ACC112 (cell line): ENCODE results near the gene CD53.

ENCODE experiments used
- H2AFZ ChIP-seq: fragments of 200-600 bp; sonication (generic); one replicate; pipeline ENCODE4 v1.6.0; 2017; ENCODE audit warnings: antibody characterized with exemption, low read length; ENCODE audit not compliant: unreplicated experiment
- H3K27ac ChIP-seq: fragments of 200-600 bp; sonication (generic); 2 replicates; pipeline ENCODE4 v1.5.1; 2014; ENCODE audit warnings: low read depth, mild to moderate bottlenecking, antibody characterized with exemption, low read length, moderate library complexity
- H3K27me3 ChIP-seq: fragments of 200-600 bp; sonication (generic); 2 replicates; pipeline ENCODE4 v1.6.1; 2014; ENCODE audit warnings: mild to moderate bottlenecking, antibody characterized with exemption, low read length, moderate library complexity, mixed read lengths; ENCODE audit not compliant: insufficient read depth
- H3K36me3 ChIP-seq: fragments of 200-600 bp; sonication (generic); 2 replicates; pipeline ENCODE4 v1.6.1; 2016; ENCODE audit warnings: mild to moderate bottlenecking, antibody characterized with exemption, low read length, moderate library complexity, mixed read lengths; ENCODE audit not compliant: insufficient read depth
- H3K4me1 ChIP-seq: fragments of 200-600 bp; sonication (generic); one replicate; pipeline ENCODE4 v1.6.1; 2016; ENCODE audit warnings: low read length, mixed read lengths; ENCODE audit not compliant: insufficient read depth, unreplicated experiment, control insufficient read depth
- H3K4me3 ChIP-seq: fragments of 200-600 bp; sonication (generic); 2 replicates; pipeline ENCODE4 v1.5.1; 2014; ENCODE audit warnings: mild to moderate bottlenecking, low read depth, low read length
- H3K79me2 ChIP-seq: fragments of 200-600 bp; sonication (generic); one replicate; pipeline ENCODE4 v1.6.0; 2016; ENCODE audit warnings: low read length; ENCODE audit not compliant: control insufficient read depth, unreplicated experiment, insufficient read depth

The CD53 gene

GRCh38 chr1:110876748-110877341, 3.9 kb downstream of the CD53 start:
- Histone ChIP-seq H3K4me3 (no peak overlapping the region), H2AFZ (no peak overlapping the region), H3K27ac (no peak overlapping the region), H3K27me3 (peaks cover 67% of the 10 kb centered on the region), H3K4me1 (no peaks in the 10 kb centered on the region), H3K79me2 (no peaks in the 10 kb centered on the region), H3K36me3 (no peaks in the 10 kb centered on the region)

DNA sequence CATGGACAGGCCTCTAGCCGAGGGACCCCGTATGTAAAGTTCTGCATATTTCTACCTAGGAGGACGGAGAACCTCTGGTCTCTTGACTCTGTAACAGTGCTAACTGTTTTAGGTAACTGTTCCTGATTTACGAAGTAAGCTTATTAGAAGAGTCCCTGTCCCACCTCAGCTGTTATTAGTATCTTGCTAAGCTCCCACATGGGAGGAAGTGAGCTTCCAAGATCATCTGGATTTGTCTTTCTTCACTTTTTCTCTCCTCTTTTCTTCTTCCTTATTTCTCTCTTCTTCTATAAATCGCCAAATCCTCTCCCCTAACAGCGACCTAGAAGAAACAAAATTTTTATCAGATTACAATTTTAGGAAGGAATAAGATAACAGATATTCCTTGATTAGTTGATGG, 4.4 kb downstream of the CD53 start:
- Histone ChIP-seq H3K27ac (no peak overlapping the region), H2AFZ (no peak overlapping the region), H3K27me3 (peaks cover 63% of the 10 kb centered on the region), H3K4me3 (no peak overlapping the region), H3K4me1 (no peaks in the 10 kb centered on the region), H3K36me3 (no peaks in the 10 kb centered on the region), H3K79me2 (no peaks in the 10 kb centered on the region)

DNA sequence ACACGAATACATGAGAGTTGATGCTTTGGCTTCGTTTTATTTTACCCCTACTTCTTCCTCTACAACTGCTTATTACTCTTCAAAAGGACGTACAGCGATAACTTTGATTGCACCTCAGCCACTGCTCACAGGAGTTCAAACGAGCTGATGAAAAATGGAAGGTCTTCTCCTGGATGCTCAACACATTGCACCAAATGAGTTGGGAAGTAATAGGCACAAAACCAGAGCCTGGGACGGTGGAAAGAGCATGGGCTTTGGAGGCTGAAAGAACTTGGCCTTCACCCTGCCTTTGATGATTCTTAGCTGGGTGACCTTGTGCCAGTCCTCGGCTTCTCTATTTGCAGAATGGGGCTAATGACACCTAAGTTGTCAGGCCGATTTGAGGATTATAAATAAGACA, 4.8 kb downstream of the CD53 start:
- Histone ChIP-seq H2AFZ (no peak overlapping the region), H3K4me1 (no peaks in the 10 kb centered on the region)

GRCh38 chr1:110878591-110878990, 5.6 kb downstream of the CD53 start:
- no peak overlapping the region for H3K4me3 ChIP-seq
- H3K4me1 ChIP-seq = no peaks in the 10 kb centered on the region
- peaks cover 57% of the 10 kb centered on the region for H3K27me3 ChIP-seq
- no peak overlapping the region for H3K27ac ChIP-seq
- H3K79me2 ChIP-seq = no peaks in the 10 kb centered on the region
- H2AFZ ChIP-seq = no peak overlapping the region
- no peaks in the 10 kb centered on the region for H3K36me3 ChIP-seq

More for the DNA sequence above, 4.8 kb downstream of the CD53 start:
- Histone ChIP-seq H3K27ac (no peak overlapping the region), H3K27me3 (peaks cover 62% of the 10 kb centered on the region), H3K79me2 (no peaks in the 10 kb centered on the region), H3K4me3 (no peak overlapping the region), H3K36me3 (no peaks in the 10 kb centered on the region)

- Histone ChIP-seq H3K4me3 (no peak overlapping the region), H2AFZ (no peak overlapping the region), H3K27ac (no peak overlapping the region), H3K79me2 (no peaks in the 10 kb centered on the region), H3K4me1 (no peaks in the 10 kb centered on the region), H3K27me3 (peaks cover 56% of the 10 kb centered on the region), H3K36me3 (no peaks in the 10 kb centered on the region)
Observed at GRCh38 chr1:110878993-110879392, 6.0 kb downstream of the CD53 start.

- Histone ChIP-seq H3K27me3 (peaks cover 53% of the 10 kb centered on the region), H3K27ac (no peak overlapping the region), H3K36me3 (no peaks in the 10 kb centered on the region), H3K79me2 (no peaks in the 10 kb centered on the region), H3K4me1 (no peaks in the 10 kb centered on the region), H3K4me3 (no peak overlapping the region), H2AFZ (no peak overlapping the region)
Observed at GRCh38 chr1:110879758-110880606, 7.0 kb downstream of the CD53 start.

DNA sequence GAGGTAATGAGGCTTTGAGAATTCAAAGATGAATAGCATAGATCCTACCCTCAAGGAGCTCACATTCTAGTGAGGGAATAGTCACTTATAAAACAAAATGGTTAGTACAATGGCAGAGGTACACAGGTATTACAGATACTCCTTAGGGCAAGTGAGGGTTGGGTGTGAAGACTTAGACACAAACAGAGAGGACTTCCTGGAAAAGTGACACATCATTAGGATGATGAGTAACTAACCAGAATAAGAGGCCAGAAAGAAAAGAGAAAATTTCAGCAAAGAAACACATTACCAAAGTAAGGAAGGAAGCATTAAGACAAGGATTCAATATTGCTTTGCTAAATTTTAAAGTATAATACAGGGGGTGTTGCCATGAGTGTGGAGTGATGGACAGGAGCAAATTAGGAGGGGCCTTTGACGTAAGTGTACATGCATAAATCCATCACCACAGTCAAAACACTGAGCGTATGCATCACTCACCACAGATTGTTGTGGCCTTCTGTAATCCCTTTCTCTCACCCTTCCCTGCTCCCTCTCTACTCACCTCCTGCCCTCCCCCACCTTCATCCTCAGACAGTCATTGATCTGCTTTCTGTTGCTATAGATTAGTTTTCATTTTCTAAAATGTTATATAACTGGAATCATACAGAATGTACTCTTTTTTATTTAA, 7.9 kb downstream of the CD53 start:
- Histone ChIP-seq H3K36me3 (no peaks in the 10 kb centered on the region), H3K79me2 (no peaks in the 10 kb centered on the region), H3K27me3 (peaks cover 44% of the 10 kb centered on the region), H3K4me3 (no peak overlapping the region), H3K4me1 (no peaks in the 10 kb centered on the region), H3K27ac (no peak overlapping the region), H2AFZ (no peak overlapping the region)

DNA sequence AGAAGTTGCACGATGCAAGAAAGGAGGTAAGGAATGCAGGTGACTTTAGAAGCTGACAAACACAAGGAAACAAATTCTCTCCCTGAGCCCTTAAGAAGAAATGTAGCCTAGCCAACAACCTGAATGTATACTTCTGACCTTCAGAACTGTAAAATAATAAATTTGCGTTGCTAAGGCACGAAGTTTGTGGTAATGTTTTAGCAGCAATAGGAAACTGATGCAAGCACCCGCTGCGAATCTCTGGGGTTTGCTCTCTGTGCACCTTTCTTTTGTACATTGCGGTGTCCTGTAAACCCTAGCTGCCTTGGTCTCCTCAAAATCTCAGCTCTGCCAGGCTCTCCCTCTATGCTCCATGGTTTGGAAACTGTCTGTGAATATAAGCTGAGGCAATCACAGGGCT, 15.1 kb downstream of the CD53 start:
- H2AFZ ChIP-seq = no peak overlapping the region
- H3K36me3 ChIP-seq = no peaks in the 10 kb centered on the region
- H3K4me1 ChIP-seq = no peaks in the 10 kb centered on the region

DNA sequence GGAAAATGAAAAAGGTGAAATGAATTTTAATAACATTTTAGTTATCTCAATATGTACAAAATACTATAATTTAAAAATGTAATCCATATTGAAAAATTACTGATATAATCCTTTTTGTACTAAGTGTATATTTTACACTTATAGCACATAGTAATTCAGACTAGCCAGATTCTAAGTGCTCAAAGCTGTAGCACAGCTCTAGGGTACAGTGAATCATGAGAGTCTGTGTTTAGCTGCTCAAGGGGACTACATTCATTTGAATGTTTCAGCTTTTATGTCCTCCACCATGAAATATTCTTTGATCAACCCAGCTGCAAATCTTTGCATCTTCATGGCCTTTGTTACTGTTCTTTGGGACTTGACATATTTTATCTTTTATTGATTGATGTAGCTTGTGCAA, 15.7 kb downstream of the CD53 start:
- Histone ChIP-seq H3K4me3 (no peak overlapping the region), H3K27ac (no peak overlapping the region), H3K36me3 (no peaks in the 10 kb centered on the region), H3K27me3 (peaks cover 53% of the 10 kb centered on the region), H3K79me2 (no peaks in the 10 kb centered on the region), H3K4me1 (no peaks in the 10 kb centered on the region), H2AFZ (no peak overlapping the region)

More for the DNA sequence above, 15.1 kb downstream of the CD53 start:
- no peak overlapping the region for H3K27ac ChIP-seq
- H3K79me2 ChIP-seq = no peaks in the 10 kb centered on the region
- H3K27me3 ChIP-seq = peaks cover 50% of the 10 kb centered on the region
- H3K4me3 ChIP-seq = no peak overlapping the region

DNA sequence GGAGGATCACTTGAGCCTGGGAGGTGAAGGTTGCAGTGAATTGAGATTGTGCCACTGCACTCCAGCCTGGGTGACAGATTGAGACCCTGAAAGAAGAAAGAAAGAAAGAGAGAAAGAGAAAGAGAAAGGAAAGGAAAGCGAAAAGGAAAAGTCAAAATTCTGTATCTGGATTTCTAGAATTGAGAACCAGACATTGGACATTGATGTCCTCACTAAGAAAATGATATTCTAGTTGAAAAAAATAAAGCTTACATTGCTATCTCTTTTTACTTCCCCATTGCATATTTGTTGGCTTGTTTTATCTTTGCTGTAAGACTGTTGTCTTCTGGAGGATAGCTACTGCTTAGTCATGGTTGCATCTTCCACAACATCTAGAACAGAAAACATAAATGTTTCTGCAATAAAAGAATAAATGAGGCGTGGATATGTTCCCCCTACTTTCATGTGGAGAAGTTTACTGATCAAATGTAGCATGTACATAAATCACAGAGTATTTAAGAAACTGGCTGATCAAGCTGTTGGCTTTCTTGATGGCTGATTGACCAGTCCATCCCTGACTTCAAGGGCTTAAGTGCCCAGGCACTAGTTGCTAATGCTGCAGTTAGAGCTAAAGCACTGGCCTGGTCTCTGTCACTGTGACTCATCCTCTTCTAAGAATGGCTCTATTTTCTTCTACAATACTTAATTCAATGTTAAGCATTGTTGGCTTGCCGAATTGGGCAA, 17.7 kb downstream of the CD53 start:
- H3K27ac ChIP-seq = no peak overlapping the region
- H3K36me3 ChIP-seq = no peaks in the 10 kb centered on the region
- H3K27me3 ChIP-seq = peaks cover 62% of the 10 kb centered on the region
- no peak overlapping the region for H3K4me3 ChIP-seq
- no peak overlapping the region for H2AFZ ChIP-seq
- no peaks in the 10 kb centered on the region for H3K4me1 ChIP-seq
- no peaks in the 10 kb centered on the region for H3K79me2 ChIP-seq
